ENCODE measurements around the gene PTGS1. TPM values are rescaled to one million over a fixed set of nuclear protein-coding genes. Genes with fewer than 3 reads are reported as not detected.
A peak's percentile ranks its signal among the peaks of the same experiment; 100 is the strongest.

PTGS1 gene
- total RNA-seq, 1 donor from 2014 or later = 22.9 TPM

DNA sequence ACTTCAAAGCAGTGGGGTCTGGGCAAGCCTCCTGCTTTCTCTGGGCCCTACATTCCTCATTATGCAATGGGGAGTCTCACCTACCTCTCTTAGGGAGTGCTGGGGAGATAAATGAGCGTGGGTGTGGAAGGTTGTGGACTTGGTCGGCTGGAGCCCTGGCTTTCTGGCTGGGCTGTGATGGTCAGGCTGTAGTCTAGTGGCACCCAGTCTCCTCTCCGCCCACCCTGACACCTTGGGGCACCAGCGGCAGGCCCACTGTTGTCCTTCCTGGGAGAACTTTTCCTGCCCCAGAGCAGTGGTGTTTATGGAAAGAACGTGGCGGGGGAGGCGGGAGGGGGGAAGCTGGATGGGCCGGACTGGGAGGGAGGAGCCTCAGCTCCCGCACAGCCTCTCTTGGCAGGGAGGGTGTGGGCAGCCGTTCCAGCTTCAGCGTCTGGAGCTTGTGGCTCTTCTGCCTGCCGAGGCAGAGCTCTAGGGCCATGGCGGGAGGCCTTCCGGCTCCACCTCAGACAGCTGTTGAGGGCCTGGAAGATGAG is 4.1 kb downstream of the PTGS1 start:
- DNase-seq (ENCODE audit: low spot score) = peak; percentile 91

DNA sequence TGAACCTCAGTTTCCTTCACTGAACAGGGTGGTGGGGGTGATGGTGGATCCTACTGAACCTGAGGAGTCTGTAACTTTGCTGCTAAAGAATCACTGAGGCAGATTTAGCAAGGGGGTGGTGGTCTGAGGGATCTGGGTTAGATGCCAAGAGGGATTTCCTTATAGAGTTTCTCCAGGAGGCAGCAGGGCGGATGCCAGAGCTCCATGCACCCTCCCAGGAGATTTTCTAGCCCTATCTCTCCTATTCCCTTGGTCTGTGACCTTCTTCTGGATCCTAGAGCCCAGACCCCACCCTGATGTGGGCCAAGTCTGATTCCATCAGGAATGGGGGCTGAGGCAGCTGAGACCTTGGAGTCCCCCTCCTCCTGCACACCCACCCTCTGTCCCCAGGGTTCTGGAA is 6.0 kb downstream of the PTGS1 start:
- DNase-seq (ENCODE audit: low spot score) = peak; percentile 69

DNA sequence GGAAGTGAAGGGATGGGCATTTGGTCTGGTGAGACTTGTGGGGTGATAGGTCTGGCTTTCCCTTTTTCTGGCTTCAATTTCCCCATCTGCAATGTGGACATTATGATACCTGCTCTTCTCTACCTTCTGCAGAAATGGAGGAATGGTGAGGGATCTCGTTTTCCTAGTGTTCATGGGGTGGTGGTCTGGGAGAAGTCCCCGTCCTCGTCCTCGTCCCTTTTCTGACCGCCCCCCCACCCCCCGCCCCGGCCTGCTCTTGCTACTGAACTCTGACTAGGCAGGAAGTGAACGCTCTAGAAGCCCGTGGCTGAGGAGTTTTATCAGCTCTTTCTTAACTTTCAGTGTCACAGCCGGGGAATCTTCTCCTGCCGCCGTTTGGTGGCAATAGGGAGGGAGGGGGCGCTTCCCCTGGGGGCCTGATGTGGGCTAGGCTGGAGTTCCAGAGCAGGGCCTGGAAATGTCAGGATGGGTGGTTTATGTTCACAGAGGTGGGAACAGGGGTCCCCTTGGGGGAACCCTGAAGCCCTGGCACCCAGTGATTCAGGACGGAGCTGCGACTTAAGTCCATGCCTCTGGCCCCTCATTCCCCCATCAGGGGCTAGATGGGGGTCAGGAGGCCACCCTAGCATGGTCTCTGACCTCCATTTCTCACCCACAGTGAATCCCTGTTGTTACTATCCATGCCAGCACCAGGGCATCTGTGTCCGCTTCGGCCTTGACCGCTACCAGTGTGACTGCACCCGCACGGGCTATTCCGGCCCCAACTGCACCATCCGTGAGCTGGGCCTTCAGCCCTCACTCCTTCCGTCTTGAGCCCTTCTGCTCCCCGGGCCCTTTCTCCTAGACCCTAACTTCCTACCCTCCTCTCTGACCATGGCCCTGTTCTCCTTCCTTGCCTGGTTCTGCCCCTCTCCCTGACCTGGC is 6.7 kb downstream of the PTGS1 start:
- DNase-seq (ENCODE audit: low spot score) = peak; percentile 7

DNA sequence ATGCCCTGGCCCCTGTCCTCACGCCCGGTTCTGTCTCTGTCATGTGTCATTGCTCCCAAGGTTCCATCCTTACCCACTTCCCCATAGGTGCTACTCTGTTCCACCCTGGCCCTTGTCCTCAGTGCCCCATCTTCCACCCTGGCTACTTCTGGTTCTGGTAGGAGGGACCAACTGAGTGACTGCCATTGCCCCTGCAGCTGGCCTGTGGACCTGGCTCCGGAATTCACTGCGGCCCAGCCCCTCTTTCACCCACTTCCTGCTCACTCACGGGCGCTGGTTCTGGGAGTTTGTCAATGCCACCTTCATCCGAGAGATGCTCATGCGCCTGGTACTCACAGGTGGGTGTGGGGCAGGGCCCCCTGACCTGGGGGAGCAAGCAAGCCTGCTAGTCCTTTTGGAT is 7.4 kb downstream of the PTGS1 start:
- DNase-seq (ENCODE audit: low spot score) = no peak

DNA sequence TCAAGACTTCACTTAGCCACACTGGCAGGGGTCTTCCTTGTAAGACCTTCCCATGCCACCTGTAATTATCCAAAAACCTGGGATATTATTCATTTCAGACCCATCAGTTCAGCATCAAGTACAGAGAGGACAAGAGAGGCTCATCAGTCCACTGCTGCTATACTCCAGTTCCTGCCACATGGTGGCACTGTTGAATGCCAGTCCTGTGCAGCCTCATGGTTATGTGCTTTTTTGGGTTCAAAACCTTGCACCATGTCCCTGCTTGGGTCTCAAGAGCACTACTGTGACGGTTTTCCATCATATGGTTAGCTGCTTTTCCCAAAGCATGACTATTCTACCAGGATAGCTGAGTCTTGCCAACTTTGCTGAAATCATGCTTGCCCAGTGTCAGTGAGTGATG is 8.5 kb downstream of the PTGS1 start:
- DNase-seq (ENCODE audit: low spot score) = no peak

DNA sequence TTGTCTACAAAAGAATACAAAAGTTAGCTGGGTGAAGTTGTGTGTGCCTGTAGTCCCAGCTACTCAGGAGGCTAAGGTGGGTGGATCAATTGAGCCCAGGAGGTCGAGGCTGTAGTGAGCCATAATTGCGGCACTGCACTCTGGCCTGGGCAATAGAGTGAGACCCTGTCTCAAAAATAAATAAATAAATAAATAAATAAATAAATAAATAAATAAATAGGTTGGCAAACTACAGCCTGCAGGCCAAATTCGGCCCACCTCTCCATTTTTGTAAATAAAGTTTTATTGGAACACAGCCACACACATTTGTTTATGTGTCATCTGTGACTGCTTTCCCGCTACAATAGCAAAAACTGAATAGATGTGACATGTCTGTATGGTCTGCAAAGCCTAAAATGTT is 9.5 kb downstream of the PTGS1 start:
- DNase-seq (ENCODE audit: low spot score) = no peak

DNA sequence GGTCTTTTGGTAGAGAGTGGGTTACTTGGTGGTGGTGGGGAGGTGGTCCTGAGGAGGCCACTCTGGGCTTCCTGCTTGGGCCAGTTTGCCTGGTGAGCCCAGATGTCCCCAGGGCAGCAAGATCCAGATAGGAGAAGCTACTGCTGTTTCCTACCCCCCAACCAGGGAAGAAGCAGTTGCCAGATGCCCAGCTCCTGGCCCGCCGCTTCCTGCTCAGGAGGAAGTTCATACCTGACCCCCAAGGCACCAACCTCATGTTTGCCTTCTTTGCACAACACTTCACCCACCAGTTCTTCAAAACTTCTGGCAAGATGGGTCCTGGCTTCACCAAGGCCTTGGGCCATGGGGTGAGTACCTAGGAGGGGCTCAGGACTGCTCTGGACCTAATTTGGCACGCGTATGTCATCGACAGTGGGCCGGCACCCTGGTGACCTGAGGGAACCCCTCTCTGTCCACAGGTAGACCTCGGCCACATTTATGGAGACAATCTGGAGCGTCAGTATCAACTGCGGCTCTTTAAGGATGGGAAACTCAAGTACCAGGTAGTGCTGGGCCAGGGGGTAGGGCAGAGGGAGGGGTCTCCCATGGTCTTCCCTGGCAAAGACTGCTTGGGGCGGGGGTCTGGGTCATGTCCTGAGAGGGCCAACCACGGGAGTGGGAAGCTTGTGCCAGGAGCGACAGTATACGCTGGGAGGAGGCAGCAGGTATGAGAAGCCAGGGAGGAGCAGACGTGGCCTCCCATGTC is 10.6 kb downstream of the PTGS1 start:
- DNase-seq (ENCODE audit: low spot score) = no peak

DNA sequence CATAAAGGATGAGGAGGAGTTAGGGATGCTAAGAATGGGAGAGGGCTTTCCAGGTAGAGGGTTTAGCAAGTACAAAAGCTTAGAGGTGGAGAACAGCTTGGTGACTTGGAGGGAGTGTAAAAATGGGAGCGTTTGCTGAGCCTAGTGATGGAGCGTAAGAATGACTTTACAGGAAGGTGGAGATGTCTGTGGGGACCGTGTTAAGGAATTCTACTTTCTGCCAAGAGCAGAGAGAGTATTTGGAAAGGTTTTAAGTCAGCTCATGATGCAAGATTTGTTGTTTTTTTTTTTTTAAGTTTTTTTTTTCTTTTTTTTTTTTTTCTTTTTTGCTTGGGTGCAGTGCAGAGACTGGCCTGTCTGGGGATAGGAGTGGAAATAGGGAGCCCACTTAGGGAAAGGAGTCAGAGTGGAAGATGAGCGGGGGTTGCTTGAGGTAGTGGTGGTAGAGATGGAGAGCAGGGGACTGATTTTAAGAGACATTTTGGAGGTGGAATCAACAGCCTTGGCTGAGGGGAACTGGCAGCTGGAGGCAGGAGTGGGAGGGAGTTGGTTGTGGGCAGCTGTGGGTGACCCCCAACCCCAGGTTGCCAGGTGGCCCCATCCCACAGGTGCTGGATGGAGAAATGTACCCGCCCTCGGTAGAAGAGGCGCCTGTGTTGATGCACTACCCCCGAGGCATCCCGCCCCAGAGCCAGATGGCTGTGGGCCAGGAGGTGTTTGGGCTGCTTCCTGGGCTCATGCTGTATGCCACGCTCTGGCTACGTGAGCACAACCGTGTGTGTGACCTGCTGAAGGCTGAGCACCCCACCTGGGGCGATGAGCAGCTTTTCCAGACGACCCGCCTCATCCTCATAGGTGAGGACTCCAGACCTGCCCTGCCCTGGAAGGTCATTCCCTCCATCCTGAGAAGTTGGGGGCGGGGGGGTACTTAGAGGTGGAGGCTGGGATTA is 12.4 kb downstream of the PTGS1 start:
- peak; percentile 7 for DNase-seq (ENCODE audit: low spot score)

DNA sequence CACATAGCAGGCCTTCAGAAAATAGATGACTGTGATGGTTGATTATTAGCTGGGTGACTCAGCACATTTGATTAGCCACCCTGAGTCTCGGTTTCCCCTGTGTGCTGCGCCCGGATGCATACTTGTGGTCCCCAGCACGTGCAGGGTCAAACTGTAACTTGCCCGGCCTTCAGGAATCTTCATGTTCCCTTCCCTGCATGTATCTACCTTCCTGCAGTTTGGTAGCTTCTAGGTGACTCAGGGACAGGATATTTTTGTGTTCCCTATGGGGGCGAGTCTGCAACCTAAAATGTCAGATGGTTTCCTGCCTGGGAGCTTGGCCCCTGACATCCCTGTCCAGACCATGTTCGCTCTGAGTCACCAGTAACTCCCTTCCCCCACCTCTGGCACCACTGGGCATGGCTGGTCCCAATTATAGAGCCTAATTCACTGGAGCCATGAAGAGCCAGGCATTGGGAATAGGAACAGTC is 13.2 kb downstream of the PTGS1 start:
- DNase-seq (ENCODE audit: low spot score) = no peak

DNA sequence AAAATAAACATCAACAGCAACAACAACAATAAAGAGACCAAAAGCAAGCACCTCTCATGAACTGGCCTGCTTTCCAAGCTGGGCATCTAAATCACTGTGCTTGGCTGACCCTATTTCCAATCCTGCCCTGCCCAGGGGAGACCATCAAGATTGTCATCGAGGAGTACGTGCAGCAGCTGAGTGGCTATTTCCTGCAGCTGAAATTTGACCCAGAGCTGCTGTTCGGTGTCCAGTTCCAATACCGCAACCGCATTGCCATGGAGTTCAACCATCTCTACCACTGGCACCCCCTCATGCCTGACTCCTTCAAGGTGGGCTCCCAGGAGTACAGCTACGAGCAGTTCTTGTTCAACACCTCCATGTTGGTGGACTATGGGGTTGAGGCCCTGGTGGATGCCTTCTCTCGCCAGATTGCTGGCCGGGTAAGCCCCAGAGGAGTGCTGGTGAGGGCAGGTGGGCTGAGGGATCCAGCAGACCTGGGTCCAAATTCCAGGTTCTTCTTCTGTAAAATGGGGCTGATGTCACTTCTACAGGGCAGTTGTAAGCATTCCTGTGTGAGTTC is 15.6 kb downstream of the PTGS1 start:
- no peak for DNase-seq (ENCODE audit: low spot score)

DNA sequence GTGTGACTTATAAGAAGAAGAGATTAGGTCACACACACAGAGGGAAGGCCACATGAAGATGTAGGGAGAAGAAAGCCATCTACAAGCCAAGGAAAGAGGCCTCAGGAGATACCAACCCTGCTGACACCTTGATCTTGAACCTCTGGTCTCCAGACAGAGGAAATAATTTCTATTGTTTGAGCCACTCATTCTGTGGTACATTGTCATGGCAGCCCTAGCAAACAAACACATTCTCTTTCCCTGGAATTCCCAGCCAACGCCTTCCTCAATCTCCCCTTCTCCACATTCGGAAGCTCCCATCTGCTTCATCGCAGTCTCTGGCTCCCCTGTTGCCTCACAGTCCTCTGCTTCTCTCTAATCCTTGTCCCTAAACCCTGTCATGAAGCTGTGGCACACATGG is 16.7 kb downstream of the PTGS1 start:
- DNase-seq (ENCODE audit: low spot score) = no peak

DNA sequence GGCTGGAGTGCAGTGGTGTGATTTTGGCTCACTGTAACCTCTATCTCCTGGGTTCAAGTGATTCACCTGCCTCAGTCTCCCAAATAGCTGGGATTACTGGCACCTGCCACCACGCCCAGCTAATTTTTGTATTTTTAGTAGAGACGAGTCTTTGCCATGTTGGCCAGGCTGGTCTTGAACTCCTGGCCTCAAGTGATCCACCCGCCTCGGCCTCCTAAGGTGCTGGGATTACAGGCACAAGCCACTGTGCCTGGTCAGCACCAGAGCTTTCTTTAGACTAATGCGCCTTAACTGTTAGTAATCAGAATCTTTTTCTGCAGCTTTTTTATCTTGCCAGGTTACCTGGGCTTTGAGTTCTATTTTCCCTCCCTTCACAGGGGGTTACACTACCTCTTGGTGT is 18.4 kb downstream of the PTGS1 start:
- DNase-seq (ENCODE audit: low spot score) = no peak

DNA sequence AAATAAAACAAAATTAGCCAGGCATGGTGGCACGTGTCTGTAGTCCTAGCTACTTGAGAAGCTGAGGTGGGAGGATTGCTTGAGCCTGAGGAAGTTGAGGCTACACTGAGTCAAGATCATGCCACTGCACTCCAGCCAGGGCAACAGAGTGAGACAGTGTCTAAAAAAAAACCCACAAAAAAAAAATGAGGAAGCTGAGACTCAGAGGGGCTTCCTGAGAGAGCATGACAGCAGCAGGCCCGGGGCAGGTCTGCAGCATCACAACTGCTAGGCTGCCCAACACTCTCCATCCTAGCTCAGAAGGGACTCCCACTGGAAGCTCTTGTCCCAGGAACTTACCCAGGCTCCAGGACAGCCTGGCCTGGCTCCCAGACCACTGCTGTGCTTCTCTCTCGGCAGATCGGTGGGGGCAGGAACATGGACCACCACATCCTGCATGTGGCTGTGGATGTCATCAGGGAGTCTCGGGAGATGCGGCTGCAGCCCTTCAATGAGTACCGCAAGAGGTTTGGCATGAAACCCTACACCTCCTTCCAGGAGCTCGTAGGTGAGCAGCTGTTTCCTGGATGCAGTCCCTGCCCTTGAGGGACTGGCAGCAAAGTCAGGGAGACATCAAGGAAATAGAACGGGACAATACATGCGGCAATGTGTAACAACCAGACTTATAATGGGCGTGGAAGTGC is 19.1 kb downstream of the PTGS1 start:
- DNase-seq (ENCODE audit: low spot score) = no peak

DNA sequence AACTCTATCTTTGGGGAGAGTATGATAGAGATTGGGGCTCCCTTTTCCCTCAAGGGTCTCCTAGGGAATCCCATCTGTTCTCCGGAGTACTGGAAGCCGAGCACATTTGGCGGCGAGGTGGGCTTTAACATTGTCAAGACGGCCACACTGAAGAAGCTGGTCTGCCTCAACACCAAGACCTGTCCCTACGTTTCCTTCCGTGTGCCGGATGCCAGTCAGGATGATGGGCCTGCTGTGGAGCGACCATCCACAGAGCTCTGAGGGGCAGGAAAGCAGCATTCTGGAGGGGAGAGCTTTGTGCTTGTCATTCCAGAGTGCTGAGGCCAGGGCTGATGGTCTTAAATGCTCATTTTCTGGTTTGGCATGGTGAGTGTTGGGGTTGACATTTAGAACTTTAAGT is 21.5 kb downstream of the PTGS1 start:
- DNase-seq (ENCODE audit: low spot score) = no peak

DNA sequence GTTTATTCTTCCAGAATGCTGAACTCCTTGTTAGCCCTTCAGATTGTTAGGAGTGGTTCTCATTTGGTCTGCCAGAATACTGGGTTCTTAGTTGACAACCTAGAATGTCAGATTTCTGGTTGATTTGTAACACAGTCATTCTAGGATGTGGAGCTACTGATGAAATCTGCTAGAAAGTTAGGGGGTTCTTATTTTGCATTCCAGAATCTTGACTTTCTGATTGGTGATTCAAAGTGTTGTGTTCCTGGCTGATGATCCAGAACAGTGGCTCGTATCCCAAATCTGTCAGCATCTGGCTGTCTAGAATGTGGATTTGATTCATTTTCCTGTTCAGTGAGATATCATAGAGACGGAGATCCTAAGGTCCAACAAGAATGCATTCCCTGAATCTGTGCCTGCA is 21.9 kb downstream of the PTGS1 start:
- no peak for DNase-seq (ENCODE audit: low spot score)

DNA sequence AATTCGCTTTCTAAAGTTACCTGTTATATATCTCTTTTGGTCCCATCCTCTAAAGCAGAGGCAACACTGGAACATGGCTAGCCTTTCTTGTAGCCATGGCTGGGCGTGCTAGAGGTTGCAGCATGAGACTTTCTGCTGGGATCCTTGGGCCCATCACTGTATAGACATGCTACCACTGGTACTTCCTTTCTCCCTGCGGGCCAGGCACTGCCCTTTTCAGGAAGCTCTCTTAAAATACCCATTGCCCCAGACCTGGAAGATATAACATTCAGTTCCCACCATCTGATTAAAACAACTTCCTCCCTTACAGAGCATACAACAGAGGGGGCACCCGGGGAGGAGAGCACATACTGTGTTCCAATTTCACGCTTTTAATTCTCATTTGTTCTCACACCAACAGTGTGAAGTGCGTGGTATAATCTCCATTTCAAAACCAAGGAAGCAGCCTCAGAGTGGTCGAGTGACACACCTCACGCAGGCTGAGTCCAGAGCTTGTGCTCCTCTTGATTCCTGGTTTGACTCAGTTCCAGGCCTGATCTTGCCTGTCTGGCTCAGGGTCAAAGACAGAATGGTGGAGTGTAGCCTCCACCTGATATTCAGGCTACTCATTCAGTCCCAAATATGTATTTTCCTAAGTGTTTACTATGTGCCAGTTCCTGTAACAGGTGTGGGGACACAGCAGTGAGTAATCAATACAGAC is 22.6 kb downstream of the PTGS1 start:
- DNase-seq (ENCODE audit: low spot score) = no peak

DNA sequence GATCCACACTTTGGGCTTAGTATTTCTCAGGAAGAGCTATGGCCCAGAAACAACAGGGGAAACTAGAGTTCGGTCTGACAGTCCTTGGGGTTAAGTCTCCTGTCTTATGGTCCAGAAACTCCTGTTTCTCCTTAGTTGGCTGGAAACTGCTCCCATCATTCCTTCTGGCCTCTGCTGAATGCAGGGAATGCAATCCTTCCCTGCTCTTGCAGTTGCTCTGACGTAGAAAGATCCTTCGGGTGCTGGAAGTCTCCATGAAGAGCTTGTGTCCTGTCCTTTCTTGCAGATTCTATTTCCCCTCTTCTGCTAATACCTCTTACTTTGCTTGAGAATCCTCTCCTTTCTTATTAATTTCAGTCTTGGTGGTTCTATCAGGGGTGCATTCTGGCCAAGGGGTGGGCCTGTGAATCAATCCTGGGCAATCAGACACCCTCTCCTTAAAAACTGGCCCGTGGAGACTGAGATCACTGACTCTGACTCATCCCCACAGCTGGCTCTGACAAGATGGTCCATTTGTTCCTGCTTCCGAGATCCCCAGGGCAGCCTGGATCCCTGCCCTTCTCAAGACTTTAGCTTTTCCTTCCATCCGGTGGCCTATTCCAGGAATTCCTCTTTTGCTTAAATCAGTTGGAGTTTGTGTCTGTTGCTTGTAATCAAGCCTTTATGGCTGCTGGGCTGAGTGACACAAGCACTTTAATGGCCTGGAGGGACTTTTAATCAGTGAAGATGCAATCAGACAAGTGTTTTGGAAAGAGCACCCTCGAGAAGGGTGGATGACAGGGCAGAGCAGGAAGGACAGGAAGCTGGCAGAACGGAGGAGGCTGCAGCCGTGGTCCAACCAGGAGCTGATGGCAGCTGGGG is 23.7 kb downstream of the PTGS1 start:
- peak; percentile 50 for DNase-seq (ENCODE audit: low spot score)

DNA sequence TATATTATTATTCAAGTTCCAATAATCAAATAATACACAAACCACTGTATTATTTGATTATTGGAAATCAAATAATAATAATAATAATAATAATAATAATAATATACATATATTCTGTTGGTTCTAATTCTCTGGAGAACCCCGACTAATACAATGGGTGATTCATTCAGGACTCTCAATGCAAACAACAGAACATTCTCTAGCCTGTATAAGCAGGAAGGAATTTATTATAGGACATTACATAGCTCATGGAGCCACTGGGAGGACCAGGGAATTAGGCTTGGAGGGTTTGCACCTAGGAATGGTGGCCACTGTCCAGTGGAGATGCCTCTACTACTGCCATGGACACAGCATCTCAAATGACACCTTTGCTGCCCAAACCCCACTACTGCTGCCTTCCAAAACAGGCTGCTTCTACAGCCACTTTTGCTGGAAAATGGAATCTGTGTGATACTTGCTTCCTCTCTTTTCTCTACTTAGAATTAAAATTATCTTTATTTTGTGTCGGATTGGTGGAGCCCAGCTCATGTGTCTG is 25.9 kb downstream of the PTGS1 start:
- no peak for DNase-seq (ENCODE audit: low spot score)

DNA sequence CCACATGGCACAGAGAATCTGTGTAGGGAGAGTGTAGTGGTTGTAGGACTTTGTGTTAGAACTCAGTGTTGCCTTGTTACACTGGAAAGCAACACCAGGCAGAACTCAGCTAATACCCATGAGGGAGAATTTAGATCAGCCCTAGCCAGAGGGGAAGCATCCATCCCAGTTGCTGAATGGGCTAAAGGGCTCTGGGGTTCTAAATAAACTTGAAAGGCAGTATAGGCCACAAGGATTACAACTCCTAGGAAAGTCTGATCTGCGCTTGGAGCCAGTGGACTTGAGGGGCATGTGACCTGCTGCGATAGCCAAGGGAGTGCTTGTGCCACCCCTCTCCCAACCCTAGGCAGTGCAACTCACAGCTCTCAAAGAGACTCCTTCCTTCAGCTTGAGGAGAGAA is 26.9 kb downstream of the PTGS1 start:
- DNase-seq (ENCODE audit: low spot score) = no peak

Data from umbilical cord (tissue), 2 donors.